GM12878 (cell line): ENCODE results near the gene TYRO3. TPM values are rescaled to one million over a fixed set of nuclear protein-coding genes. Genes with fewer than 3 reads are reported as not detected.

Experiments used
- ATAC-seq: fragments of 200-7000 bp; cut with Tn5 transposase; 3 replicates; pipeline ENCODE4 v1.9.1; 2020; ENCODE audit warnings: mild to moderate bottlenecking, moderate library complexity
- BruUV-seq: library from RNA; stranded (reverse); fragments of 400-500 nt; replicated peaks from 2 replicates; lab custom pipeline; 2021; lab: Mats Ljungman, UMichigan
- CTCF ChIA-PET: fragments of 300-600 bp; sonication (Branson Sonifier 250); formaldehyde crosslinking; extraction: SDS; loops from one replicate; lab custom pipeline; 2021; ENCODE audit warnings: inconsistent platforms; lab: Yijun Ruan, JAX
- POLR2A ChIA-PET: fragments of 350-600 bp; formaldehyde crosslinking; extraction: SDS; loops from one replicate; lab custom pipeline; 2021; ENCODE audit warnings: inconsistent platforms; lab: Charles Lee
- RAD21 ChIA-PET: fragments of 300-600 bp; sonication (Branson Sonifier 250); formaldehyde crosslinking; loops from one replicate; lab custom pipeline; 2023; ENCODE audit warnings: antibody characterized with exemption; ENCODE audit not compliant: unreplicated experiment; lab: Charles Lee
- SMC1A ChIA-PET: fragments of 300-600 bp; sonication (Branson Sonifier 250); formaldehyde crosslinking; loops from one replicate; lab custom pipeline; 2023; ENCODE audit not compliant: unreplicated experiment, uncharacterized antibody; lab: Charles Lee
- DNase-seq: peaks from one replicate; pipeline ENCODE4 v3.0.0-alpha.2; 2011; ENCODE audit warnings: low read depth, low spot score
- FAIRE-seq: peaks from 3 replicates; lab custom pipeline; 2011; peaks lifted over from hg19 to GRCh38; lab: Jason Lieb, UNC
- H2AFZ ChIP-seq: 2 replicates; pipeline ENCODE4 v1.6.0; 2011; ENCODE audit warnings: low read depth, low read length, control low read depth; ENCODE audit not compliant: control insufficient read depth
- H3K27ac ChIP-seq: 2 replicates; pipeline ENCODE4 v1.5.1; 2011; ENCODE audit warnings: control low read depth; ENCODE audit not compliant: control insufficient read depth, insufficient read depth
- H3K27me3 ChIP-seq, 2 experiments: replicated peaks in 1 of 2; 2 replicates each; pipeline versions ENCODE4 v1.6.0 to v1.6.1; 2011; ENCODE audit warnings: low read length in 1 of 2; ENCODE audit not compliant: control insufficient read depth in 2 of 2, insufficient read depth in 2 of 2
- H3K36me3 ChIP-seq, 2 experiments: 2 replicates each; pipeline ENCODE4 v1.5.1; 2011; ENCODE audit warnings: low read length in 1 of 2; ENCODE audit not compliant: control insufficient read depth in 2 of 2, insufficient read depth in 2 of 2
- H3K4me1 ChIP-seq: 2 replicates; pipeline ENCODE4 v1.6.1; 2011; ENCODE audit warnings: mild to moderate bottlenecking, low read length, moderate library complexity, mixed read lengths; ENCODE audit not compliant: control insufficient read depth, insufficient read depth
- H3K4me2 ChIP-seq: 2 replicates; pipeline ENCODE4 v1.6.0; 2011; ENCODE audit warnings: control low read depth; ENCODE audit not compliant: control insufficient read depth, insufficient read depth
- H3K4me3 ChIP-seq: fragments of 200-600 bp; sonication (generic); 2 replicates; pipeline ENCODE4 v1.5.1; 2016
- H3K79me2 ChIP-seq: 2 replicates; pipeline ENCODE4 v1.6.0; 2011; ENCODE audit warnings: low read length; ENCODE audit not compliant: control insufficient read depth, insufficient read depth
- H3K9ac ChIP-seq: 2 replicates; pipeline ENCODE4 v1.8.0; 2011; ENCODE audit warnings: low read length, control low read depth, mixed read lengths; ENCODE audit not compliant: control insufficient read depth, insufficient read depth
- H3K9me3 ChIP-seq: replicated peaks from 3 replicates; pipeline ENCODE4 v1.5.1; 2011; ENCODE audit warnings: mild to moderate bottlenecking, low read length; ENCODE audit not compliant: control insufficient read depth, insufficient read depth
- H4K20me1 ChIP-seq: 2 replicates; pipeline ENCODE4 v1.6.0; 2011; ENCODE audit not compliant: control insufficient read depth, insufficient read depth
- BHLHE40 ChIP-seq, 2 experiments: fragments of 450-650 bp in 1 of 2; IDR thresholded peaks; 2 replicates each; pipeline ENCODE4 v1.6.1; 2011 to 2017; ENCODE audit warnings: low read depth in 2 of 2, borderline replicate concordance in 1 of 2, improper control_type of control experiment in 1 of 2, low read length in 1 of 2, mild to moderate bottlenecking in 1 of 2
- BMI1 ChIP-seq: fragments of 450-650 bp; IDR thresholded peaks from 2 replicates; pipeline ENCODE4 v1.6.1; 2016; ENCODE audit warnings: mild to moderate bottlenecking, moderate library complexity, borderline replicate concordance
- FOXK2 ChIP-seq: fragments of 450-650 bp; IDR thresholded peaks from 2 replicates; pipeline ENCODE4 v1.6.1; 2017; ENCODE audit warnings: mild to moderate bottlenecking, moderate library complexity
- MEF2B ChIP-seq: fragments of 450-650 bp; IDR thresholded peaks from 2 replicates; pipeline ENCODE4 v1.6.1; 2018; ENCODE audit warnings: mild to moderate bottlenecking, moderate library complexity; ENCODE audit not compliant: partially characterized antibody, poor library complexity, severe bottlenecking
- POLR2AphosphoS2 ChIP-seq: IDR thresholded peaks from 2 replicates; pipeline ENCODE4 v1.6.1; 2011; ENCODE audit warnings: low read depth, mild to moderate bottlenecking, low read length, improper control_type of control experiment, moderate library complexity
- RAD21 ChIP-seq: IDR thresholded peaks from 2 replicates; pipeline ENCODE4 v1.6.1; 2011; ENCODE audit warnings: mild to moderate bottlenecking, low read depth, low read length, moderate library complexity; ENCODE audit not compliant: insufficient read depth
- SIX5 ChIP-seq: IDR thresholded peaks from 2 replicates; pipeline ENCODE4 v1.6.1; 2011; ENCODE audit warnings: mild to moderate bottlenecking, low read depth, low read length, moderate library complexity; ENCODE audit not compliant: severe bottlenecking
- SMC3 ChIP-seq: IDR thresholded peaks from 2 replicates; pipeline ENCODE4 v1.6.1; 2011; ENCODE audit warnings: low read length, improper control_type of control experiment, borderline replicate concordance
- YY1 ChIP-seq: IDR thresholded peaks from 2 replicates; pipeline ENCODE4 v1.6.1; 2011; ENCODE audit warnings: low read depth, mild to moderate bottlenecking, low read length
- WGBS: methylation state at CpG from one replicate; pipeline ENCODE4 v1.1.6; 2016; ENCODE audit warnings: low lambda C conversion rate; ENCODE audit not compliant: insufficient replicate concordance, insufficient coverage; ENCODE audit errors: missing lambda C conversion rate; 5-methylcytosine and 5-hydroxymethylcytosine counted together
- in situ Hi-C: fragments of 300-500 bp; cut with MboI; formaldehyde crosslinking; loops from 9 replicates; pipeline ENCODE4 v1.14.3; 2018; ENCODE audit warnings: mixed read lengths
- intact Hi-C: fragments of 100-400 bp; cut with micrococcal nuclease; formaldehyde crosslinking; loops from one replicate; pipeline ENCODE4 v1.14.2; 2022; ENCODE audit not compliant: unreplicated experiment
- polyA plus RNA-seq, 11 experiments: library from polyadenylated mRNA; depleted of rRNA in 4 of 11; unstranded in 6 of 11; stranded (reverse) in 5 of 11; fragments of >200 nt; fragmentation: Nextera tagmentation in 4 of 11; fragmentation: Illumina TruSeq in 1 of 11; extraction: Ambion mirVana in 4 of 11; extraction: Trizol in 1 of 11; gene quantifications; 1 replicate in 1 of 11; 2 replicates in 10 of 11; pipeline versions ENCODE4 v1.2.1 to v1.2.3, GENCODE V29; 2011 to 2016; ENCODE audit warnings: inconsistent platforms in 2 of 11, missing spikeins in 2 of 11, low read depth in 1 of 11
- total RNA-seq, 4 experiments: library from RNA; depleted of rRNA in 3 of 4; stranded (reverse); fragments of >200 nt in 3 of 4; fragmentation: Illumina TruSeq in 1 of 4; extraction: Trizol in 1 of 4; gene quantifications; 2 replicates each; pipeline versions ENCODE4 v1.2.1 to v1.2.3, GENCODE V29; 2013 to 2021
- TF ChIP-seq, protein P1 (sequence below): IDR thresholded peaks from 2 replicates; pipeline ENCODE4 v1.6.1; 2011; ENCODE audit warnings: low read depth, mild to moderate bottlenecking, low read length, moderate library complexity, borderline replicate concordance; ENCODE audit errors: extremely low read depth
- TF ChIP-seq, protein P2 (sequence below), 3 experiments: IDR thresholded peaks in 2 of 3; conservative IDR thresholded peaks in 1 of 3; 2 replicates each; pipeline ENCODE4 v1.5.1; 2011; ENCODE audit warnings: low read depth in 3 of 3, low read length in 3 of 3, mild to moderate bottlenecking in 3 of 3, control low read depth in 2 of 3, moderate library complexity in 2 of 3, inconsistent platforms in 1 of 3, mixed read lengths in 1 of 3; ENCODE audit not compliant: control insufficient read depth in 2 of 3, insufficient read depth in 1 of 3; ENCODE audit errors: extremely low read depth in 1 of 3
- TF ChIP-seq, protein P3 (sequence below): fragments of 450-650 bp; formaldehyde crosslinking; IDR thresholded peaks from 2 replicates; pipeline ENCODE4 v1.4.0; 2022; ENCODE audit warnings: mild to moderate bottlenecking, moderate library complexity

The TYRO3 gene
- total and polyA plus RNA-seq, 10 of the 15 experiments (the other 5 are each of a cell fraction or from before 2014, with no cell fraction given) = 0.06 to 0.28 (median 0.13) TPM; not detected in 4

DNA sequence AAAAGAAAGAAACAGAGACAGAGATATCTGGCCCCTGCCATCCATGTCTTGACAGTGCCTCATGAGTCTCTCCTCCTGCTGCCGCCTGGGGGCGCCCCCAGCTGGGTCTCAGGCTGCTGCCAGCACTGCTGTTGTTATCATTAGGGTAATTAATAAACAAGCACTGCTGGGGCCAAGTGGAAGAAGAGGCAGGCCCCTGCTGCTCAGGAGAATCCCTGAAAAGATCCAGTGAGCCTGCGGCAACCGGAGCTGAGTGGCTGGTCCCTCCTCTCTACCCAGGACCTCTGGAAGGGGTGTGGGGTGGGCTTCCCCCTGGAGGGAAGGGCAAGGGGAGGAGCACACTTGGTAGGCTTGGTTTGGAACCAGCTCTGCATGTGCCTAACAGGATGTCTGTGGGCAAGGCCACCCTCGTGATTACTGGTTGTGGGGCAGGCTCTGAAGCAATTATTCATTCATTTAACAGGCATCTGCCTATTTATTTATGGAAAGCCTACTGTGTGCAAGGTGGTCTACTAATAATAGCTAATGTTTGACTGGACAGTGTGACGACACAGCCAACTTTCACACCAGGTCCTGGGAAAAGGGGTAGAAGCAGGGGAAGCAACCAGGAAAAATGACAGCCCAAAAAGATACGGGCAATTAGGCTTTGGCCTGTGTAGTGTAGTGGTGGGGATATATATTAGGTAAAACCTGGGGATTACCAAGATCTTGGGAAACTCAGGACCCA lies 1.2 kb upstream of the TYRO3 start:
- POLR2A ChIA-PET = no interaction called here
- H3K27me3 ChIP-seq = peaks cover 4 to 6% of the 10 kb centered on the region in 2 experiments; a peak in 2 of 4 replicates
- H3K36me3 ChIP-seq = no peaks in the 10 kb centered on the region
- TF ChIP-seq BHLHE40 (IDR thresholded peaks at IDR 0.05; ENCODE audit: borderline replicate concordance in 1 of 2, low read depth in 2 of 2, low read length in 1 of 2) = peak; percentile 64 to 77
- TF ChIP-seq MEF2B = peak; percentile 9
- TF ChIP-seq BMI1 = no peak
- TF ChIP-seq, protein P1, sequence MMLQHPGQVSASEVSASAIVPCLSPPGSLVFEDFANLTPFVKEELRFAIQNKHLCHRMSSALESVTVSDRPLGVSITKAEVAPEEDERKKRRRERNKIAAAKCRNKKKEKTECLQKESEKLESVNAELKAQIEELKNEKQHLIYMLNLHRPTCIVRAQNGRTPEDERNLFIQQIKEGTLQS = no peak
- no peak for TF ChIP-seq SIX5
- TF ChIP-seq, protein P2, sequence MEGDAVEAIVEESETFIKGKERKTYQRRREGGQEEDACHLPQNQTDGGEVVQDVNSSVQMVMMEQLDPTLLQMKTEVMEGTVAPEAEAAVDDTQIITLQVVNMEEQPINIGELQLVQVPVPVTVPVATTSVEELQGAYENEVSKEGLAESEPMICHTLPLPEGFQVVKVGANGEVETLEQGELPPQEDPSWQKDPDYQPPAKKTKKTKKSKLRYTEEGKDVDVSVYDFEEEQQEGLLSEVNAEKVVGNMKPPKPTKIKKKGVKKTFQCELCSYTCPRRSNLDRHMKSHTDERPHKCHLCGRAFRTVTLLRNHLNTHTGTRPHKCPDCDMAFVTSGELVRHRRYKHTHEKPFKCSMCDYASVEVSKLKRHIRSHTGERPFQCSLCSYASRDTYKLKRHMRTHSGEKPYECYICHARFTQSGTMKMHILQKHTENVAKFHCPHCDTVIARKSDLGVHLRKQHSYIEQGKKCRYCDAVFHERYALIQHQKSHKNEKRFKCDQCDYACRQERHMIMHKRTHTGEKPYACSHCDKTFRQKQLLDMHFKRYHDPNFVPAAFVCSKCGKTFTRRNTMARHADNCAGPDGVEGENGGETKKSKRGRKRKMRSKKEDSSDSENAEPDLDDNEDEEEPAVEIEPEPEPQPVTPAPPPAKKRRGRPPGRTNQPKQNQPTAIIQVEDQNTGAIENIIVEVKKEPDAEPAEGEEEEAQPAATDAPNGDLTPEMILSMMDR (IDR thresholded peaks at IDR 0.05 in 2 of 3, conservative IDR thresholded peaks at IDR 0.05 in 1 of 3; ENCODE audit: control insufficient read depth in 2 of 3, extremely low read depth in 1 of 3, insufficient read depth in 1 of 3, low read depth in 3 of 3, low read length in 3 of 3) = peak; percentile 70 to 83 (median 77)
- TF ChIP-seq POLR2AphosphoS2 = no peak
- 0 out of 2 replicates have a peak, but pooled peaks have one; percentile 23 for TF ChIP-seq YY1
- TF ChIP-seq FOXK2 = peak; percentile 25; the same call in 1 of the 2 replicates
- peak; percentile 79 for TF ChIP-seq RAD21
- TF ChIP-seq SMC3 = peak; percentile 48; the same call in 1 of the 2 replicates
- TF ChIP-seq, protein P3, sequence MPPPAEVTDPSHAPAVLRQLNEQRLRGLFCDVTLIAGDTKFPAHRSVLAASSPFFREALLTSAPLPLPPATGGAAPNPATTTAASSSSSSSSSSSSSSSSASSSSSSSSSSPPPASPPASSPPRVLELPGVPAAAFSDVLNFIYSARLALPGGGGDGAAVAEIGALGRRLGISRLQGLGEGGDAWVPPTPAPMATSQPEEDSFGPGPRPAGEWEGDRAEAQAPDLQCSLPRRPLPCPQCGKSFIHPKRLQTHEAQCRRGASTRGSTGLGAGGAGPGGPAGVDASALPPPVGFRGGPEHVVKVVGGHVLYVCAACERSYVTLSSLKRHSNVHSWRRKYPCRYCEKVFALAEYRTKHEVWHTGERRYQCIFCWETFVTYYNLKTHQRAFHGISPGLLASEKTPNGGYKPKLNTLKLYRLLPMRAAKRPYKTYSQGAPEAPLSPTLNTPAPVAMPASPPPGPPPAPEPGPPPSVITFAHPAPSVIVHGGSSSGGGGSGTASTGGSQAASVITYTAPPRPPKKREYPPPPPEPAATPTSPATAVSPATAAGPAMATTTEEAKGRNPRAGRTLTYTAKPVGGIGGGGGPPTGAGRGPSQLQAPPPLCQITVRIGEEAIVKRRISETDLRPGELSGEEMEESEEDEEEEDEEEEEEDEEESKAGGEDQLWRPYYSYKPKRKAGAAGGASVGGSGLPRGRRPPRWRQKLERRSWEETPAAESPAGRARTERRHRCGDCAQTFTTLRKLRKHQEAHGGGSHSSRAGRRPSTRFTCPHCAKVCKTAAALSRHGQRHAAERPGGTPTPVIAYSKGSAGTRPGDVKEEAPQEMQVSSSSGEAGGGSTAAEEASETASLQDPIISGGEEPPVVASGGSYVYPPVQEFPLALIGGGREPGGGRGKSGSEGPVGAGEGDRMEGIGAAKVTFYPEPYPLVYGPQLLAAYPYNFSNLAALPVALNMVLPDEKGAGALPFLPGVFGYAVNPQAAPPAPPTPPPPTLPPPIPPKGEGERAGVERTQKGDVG (CRISPR knock-in tag) = no peak
- BruUV-seq = no TSS peak
- FAIRE-seq (no peak), DNase-seq (peak; percentile 7), ATAC-seq (peak; percentile 91)
- no peaks in the 10 kb centered on the region for H3K79me2 ChIP-seq
- in situ Hi-C loops (no loop called here), intact Hi-C loops (loop anchor here (5.0 kb wide), 1 partner anchor 91 kb away; no protein-coding TSS in a partner anchor)
- H3K27ac ChIP-seq = no peak overlapping the region
- SMC1A ChIA-PET = interaction anchor here (0.7 to 1.1 kb wide), 4 partner anchors 45 to 225 kb away, joined by 3 to 5 read pairs (median 4); no protein-coding TSS in a partner anchor
- peak overlapping the region; percentile 62 for H3K4me2 ChIP-seq
- H3K4me3 ChIP-seq = no peak overlapping the region
- no peak overlapping the region for H3K9ac ChIP-seq
- 3% methylated on average over 7 of the region's 7 CpGs for WGBS
- no peaks in the 10 kb centered on the region for H3K9me3 ChIP-seq
- CTCF ChIA-PET = interaction anchor here (0.6 to 3.1 kb wide), 17 partner anchors 11 to 347 kb away, joined by 3 to 23 read pairs (median 4); partner anchors contain the start of genes MAPKBP1 and MGA
- RAD21 ChIA-PET = interaction anchor here (0.8 to 3.5 kb wide), 6 partner anchors 14 to 664 kb away, joined by 3 to 12 read pairs (median 4); partner anchors contain the start of genes MAPKBP1, RPAP1 and VPS18
- no peak overlapping the region; the same call in 1 of the 2 replicates for H2AFZ ChIP-seq
- H4K20me1 ChIP-seq = no peaks in the 10 kb centered on the region
- peaks cover 8% of the 10 kb centered on the region for H3K4me1 ChIP-seq
